ENCODE measurements around the gene FARSB. TPM values are rescaled to one million over a fixed set of nuclear protein-coding genes. Genes with fewer than 3 reads are reported as not detected.

Gene FARSB
- total RNA-seq, 1 experiment from 2014 or later: 72.1 TPM

DNA sequence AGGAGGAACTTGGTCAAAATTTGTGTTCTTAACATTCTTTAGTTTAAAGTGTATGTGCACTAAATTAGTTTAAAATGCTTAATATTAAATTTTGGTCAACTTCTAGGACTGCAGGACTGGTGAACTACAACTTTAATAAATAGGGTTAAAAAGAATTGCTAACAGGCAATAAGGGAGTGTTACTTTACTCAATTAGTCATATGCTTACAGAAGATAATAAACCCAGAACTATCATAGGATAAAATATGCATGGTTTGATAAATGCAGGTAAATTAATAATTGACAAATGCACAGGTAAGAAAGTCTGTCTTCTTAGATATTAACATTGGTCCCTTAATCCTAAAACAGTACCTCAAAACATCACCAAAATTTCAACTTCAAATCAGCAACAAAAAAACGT lies 20.6 kb downstream of the FARSB start:
- H3K36me3 ChIP-seq (ENCODE audit: insufficient read depth, low read length, poor library complexity, severe bottlenecking): peaks cover 86% of the 10 kb centered on the region
- intact Hi-C loops (cut with micrococcal nuclease; ENCODE audit: unreplicated experiment): no loop called here
- no peak overlapping the region for H3K27ac ChIP-seq (ENCODE audit: low read depth, low read length, poor library complexity, severe bottlenecking)
- POLR2A ChIA-PET (ENCODE audit: low non-redundant PET): no interaction called here
- CTCF ChIA-PET: no interaction called here
- H3K4me3 ChIP-seq (ENCODE audit: low read depth, low read length, poor library complexity, severe bottlenecking): no peak overlapping the region
- DNase-seq (ENCODE audit: low spot score): no peak
- no peaks in the 10 kb centered on the region for H3K4me1 ChIP-seq (ENCODE audit: insufficient read depth, low read length, poor library complexity, severe bottlenecking)
- no peaks in the 10 kb centered on the region for H3K9me3 ChIP-seq (ENCODE audit: low read depth, low read length, poor library complexity, severe bottlenecking)
- TF ChIP-seq, protein P1, sequence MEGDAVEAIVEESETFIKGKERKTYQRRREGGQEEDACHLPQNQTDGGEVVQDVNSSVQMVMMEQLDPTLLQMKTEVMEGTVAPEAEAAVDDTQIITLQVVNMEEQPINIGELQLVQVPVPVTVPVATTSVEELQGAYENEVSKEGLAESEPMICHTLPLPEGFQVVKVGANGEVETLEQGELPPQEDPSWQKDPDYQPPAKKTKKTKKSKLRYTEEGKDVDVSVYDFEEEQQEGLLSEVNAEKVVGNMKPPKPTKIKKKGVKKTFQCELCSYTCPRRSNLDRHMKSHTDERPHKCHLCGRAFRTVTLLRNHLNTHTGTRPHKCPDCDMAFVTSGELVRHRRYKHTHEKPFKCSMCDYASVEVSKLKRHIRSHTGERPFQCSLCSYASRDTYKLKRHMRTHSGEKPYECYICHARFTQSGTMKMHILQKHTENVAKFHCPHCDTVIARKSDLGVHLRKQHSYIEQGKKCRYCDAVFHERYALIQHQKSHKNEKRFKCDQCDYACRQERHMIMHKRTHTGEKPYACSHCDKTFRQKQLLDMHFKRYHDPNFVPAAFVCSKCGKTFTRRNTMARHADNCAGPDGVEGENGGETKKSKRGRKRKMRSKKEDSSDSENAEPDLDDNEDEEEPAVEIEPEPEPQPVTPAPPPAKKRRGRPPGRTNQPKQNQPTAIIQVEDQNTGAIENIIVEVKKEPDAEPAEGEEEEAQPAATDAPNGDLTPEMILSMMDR (conservative IDR thresholded peaks at IDR 0.05; ENCODE audit: low read depth, low read length): no peak
- TF ChIP-seq EZH2 (IDR thresholded peaks at IDR 0.05; ENCODE audit: borderline replicate concordance, low read depth, low read length, poor library complexity, severe bottlenecking): no peak
- no peaks in the 10 kb centered on the region for H3K27me3 ChIP-seq (replicated peaks; ENCODE audit: insufficient read depth, low read depth, low read length, poor library complexity)
- no TSS peak for BruUV-seq (replicated peaks)

GRCh38 chr2:222627764-222628163 lies 28.1 kb downstream of the FARSB start:
- intact Hi-C loops (cut with micrococcal nuclease; ENCODE audit: unreplicated experiment): no loop called here
- H3K4me3 ChIP-seq (ENCODE audit: low read depth, low read length, poor library complexity, severe bottlenecking): no peak overlapping the region
- no peaks in the 10 kb centered on the region for H3K9me3 ChIP-seq (ENCODE audit: low read depth, low read length, poor library complexity, severe bottlenecking)
- TF ChIP-seq EZH2 (IDR thresholded peaks at IDR 0.05; ENCODE audit: borderline replicate concordance, low read depth, low read length, poor library complexity, severe bottlenecking): no peak
- TF ChIP-seq, protein P1 (conservative IDR thresholded peaks at IDR 0.05; ENCODE audit: low read depth, low read length): no peak
- H3K36me3 ChIP-seq (ENCODE audit: insufficient read depth, low read length, poor library complexity, severe bottlenecking): peaks cover 93% of the 10 kb centered on the region
- BruUV-seq (replicated peaks): no TSS peak
- ChIA-PET CTCF (no interaction called here), POLR2A (ENCODE audit: low non-redundant PET) (no interaction called here)
- DNase-seq (ENCODE audit: low spot score): no peak
- no peaks in the 10 kb centered on the region for H3K4me1 ChIP-seq (ENCODE audit: insufficient read depth, low read length, poor library complexity, severe bottlenecking)
- no peak overlapping the region for H3K27ac ChIP-seq (ENCODE audit: low read depth, low read length, poor library complexity, severe bottlenecking)
- no peaks in the 10 kb centered on the region for H3K27me3 ChIP-seq (replicated peaks; ENCODE audit: insufficient read depth, low read depth, low read length, poor library complexity)

GRCh38 chr2:222623756-222624309 lies 32.1 kb downstream of the FARSB start:
- ChIA-PET POLR2A (ENCODE audit: low non-redundant PET) (no interaction called here), CTCF (no interaction called here)
- Histone ChIP-seq H3K4me3 (ENCODE audit: low read depth, low read length, poor library complexity, severe bottlenecking) (no peak overlapping the region), H3K27me3 (replicated peaks; ENCODE audit: insufficient read depth, low read depth, low read length, poor library complexity) (no peaks in the 10 kb centered on the region), H3K9me3 (ENCODE audit: low read depth, low read length, poor library complexity, severe bottlenecking) (no peaks in the 10 kb centered on the region), H3K27ac (ENCODE audit: low read depth, low read length, poor library complexity, severe bottlenecking) (no peak overlapping the region), H3K4me1 (ENCODE audit: insufficient read depth, low read length, poor library complexity, severe bottlenecking) (no peaks in the 10 kb centered on the region), H3K36me3 (ENCODE audit: insufficient read depth, low read length, poor library complexity, severe bottlenecking) (peaks cover 83% of the 10 kb centered on the region)
- TF ChIP-seq, protein P1 (conservative IDR thresholded peaks at IDR 0.05; ENCODE audit: low read depth, low read length): no peak
- TF ChIP-seq EZH2 (IDR thresholded peaks at IDR 0.05; ENCODE audit: borderline replicate concordance, low read depth, low read length, poor library complexity, severe bottlenecking): no peak
- intact Hi-C loops (cut with micrococcal nuclease; ENCODE audit: unreplicated experiment): no loop called here
- DNase-seq (ENCODE audit: low spot score): no peak
- no TSS peak for BruUV-seq (replicated peaks)
